Stimulated activated CD4-positive, alpha-beta T cell treated with anti-CD3 and anti-CD28 coated beads, Interleukin-15, amount 100 ng/mL, for 24 hours (primary cell): ENCODE data around the gene HLCS.

Experiments used
- DNase-seq: peaks from one replicate; pipeline ENCODE4 v3.0.0-alpha.2; 2020

Gene HLCS

DNA sequence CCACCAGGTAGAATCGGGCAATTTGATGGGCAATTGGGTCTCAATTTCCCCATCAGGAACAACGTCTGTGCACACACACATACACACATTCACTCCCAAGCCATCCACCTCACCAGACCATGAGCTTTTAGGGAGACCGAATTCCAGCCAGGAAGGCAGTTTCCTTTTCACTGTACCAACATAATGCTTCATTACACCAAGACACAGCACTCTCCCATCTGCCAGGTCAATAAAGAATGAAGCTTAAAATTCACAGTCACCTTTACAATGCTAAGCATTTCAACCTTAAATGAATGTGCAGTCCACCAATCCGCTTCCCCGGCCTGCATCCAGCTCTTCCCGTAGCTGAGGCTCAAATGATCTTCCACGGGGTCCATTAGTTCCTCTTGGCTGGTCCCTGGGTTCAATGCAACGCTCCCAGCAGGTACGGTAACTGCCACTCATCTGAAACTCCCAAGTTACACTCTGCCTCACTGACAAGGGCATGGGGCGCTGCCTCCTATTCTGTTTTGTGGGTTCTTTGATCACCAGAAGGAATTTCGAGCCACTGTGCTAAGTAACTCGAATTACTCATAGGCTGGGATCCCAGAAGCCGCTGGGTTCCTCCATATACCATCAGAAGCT is 162.5 kb downstream of the HLCS start:
- no peak for DNase-seq

DNA sequence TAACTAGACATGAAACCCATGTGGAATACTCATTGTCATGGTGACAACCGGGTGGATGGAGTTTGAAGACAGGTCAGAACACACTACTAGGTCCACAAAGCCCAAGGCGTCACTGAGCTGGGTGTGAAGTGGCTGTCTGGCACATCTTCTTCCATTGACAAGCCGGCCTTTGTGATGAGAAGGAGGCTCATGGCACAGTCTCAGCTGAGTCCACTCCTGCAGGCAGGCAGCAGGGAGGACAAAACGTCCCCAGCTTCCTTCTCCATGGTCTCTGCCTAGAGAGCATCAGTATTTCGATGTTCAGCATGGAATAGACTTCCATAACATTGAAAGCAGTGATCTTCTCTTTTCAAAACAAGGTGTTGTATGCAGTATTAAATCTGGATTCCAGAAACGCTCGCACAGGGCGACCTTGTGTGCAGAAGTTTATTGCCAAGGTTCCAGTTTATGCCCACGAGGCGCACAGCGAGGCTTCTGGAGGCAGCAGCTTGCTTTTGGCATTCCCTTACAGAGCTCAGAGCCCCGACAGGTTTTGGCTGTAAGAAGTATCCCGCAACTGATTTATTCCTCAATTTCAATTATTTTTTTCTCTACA is 163.3 kb downstream of the HLCS start:
- DNase-seq: no peak

DNA sequence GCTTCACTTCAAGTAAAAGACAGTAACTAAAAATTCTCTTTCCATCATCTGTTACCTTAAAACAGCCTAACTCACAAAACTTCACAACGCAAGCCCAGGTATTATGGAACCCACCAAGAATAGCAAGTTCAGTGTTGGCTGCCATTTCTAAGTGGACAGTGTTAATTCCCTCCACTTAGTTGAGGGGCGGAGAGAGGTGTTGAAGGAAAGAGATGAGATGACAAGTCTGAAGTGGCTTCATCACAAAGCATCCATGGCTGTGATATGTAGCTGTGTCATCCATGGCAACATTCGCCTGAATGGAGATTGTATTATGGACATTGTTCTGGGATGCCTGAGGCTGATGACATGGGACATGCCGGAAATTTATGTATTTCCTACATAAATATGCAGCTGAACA is 165.7 kb downstream of the HLCS start:
- DNase-seq: no peak

DNA sequence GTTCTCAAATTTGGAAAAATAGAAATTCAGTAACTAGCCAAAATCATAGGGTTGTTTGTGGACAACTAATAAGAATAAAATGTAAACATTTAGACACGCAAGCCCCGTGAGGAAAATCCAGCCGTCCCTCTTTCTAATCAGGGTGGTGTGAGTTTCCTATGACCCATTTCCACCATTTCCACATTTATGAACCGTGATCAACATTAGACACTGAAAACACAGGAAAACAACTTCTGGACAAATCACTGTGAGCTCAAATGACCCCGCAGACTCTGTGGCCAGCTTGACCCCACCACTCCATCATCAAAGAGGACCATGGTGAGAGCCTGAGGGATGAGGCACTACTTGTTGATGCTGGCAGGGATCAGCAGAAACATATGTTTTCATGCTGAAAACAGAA is 166.6 kb downstream of the HLCS start:
- no peak for DNase-seq

DNA sequence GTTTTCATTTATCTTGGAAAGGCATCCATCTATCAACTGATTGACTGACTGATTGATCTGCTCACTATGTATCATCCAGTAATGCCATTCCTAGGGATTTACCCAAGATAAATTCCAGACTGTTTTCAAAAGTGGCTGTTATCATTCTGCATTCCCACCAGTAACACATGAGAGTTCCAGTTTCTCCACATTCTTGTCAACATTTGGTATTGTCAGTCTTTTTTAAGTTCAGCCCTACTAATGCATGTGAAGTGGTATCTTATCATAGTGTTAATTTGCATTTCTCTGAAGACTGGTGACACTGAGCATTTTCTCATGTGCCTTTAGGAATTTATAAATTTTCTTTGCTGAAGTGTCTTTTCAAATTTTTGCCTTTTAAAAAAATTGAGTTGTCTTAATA is 168.0 kb downstream of the HLCS start:
- DNase-seq: no peak

DNA sequence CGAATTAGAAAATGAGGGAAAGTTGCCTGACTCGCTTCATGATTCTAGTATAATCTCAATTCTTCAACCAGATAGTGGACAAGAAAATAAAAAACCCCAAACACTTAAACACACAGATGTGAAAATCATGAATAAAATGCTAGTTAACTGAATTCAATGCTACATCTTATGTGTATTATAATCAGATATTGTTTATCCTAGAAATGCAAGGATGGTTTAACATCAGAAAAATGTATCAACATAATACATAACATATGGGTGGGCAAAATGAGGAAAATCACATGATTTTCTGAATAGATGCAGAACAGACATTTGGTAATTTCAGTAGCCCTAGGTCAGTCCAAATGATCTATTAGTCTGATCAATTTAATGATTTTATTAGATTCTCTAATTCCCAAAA is 170.4 kb downstream of the HLCS start:
- no peak for DNase-seq

DNA sequence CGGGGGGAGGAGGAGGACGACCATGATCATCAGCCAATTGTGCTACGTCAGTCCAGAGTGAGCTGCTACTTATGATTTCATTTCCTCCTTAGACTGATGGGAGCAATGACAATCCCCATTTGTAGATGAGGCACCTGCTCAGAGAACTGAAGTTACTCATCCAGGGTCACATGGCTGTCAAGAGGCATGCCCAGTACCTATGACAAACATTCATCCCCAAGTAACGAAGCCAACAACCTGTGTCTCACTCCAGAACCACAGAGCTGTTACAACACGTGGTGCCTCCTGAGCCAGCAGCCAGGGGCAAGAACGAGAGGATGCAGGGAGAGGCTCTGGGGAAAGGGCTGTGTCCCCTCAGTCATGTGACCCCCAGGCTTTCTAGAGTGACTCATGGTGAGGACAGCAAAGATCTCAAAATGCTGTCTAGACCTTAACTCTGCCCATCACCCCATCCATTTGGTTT is 173.9 kb downstream of the HLCS start:
- no peak for DNase-seq

DNA sequence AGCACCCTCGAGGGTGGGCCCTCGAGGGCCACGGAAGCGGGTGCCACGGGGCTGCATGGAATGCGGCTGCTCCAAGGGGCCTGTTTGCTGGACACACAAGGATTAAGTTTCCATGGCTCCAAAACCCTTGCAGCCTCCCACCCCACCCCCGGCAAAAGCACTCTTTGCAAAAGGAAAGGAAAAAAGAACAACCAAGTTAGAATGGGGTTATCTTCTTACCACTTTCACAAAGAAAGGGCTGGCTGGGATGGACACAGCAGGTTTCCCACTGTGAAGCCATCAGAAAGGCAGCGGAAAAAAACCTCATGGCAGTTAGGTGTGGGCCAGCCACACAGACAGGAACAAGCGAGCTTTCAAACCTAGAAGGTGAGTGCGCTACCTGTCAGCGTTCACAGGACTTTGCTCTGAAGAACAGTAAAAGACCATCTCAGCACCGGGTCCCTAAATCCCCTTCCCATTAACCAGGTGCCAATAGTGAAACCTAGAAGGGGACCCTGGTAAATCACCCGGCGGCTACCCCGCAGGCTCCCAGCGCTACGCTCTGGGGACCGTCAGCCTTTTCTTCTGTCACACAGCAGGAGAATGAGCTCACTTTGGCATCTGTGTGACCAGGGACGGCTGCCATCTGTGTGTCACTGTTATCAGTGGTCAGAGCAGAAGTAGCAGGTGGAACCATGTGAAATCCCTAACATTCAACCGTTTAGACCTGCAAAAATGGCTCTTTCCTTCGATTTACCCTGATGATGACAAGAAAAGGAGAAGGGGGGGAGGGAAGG is 174.6 kb downstream of the HLCS start:
- DNase-seq: no peak

DNA sequence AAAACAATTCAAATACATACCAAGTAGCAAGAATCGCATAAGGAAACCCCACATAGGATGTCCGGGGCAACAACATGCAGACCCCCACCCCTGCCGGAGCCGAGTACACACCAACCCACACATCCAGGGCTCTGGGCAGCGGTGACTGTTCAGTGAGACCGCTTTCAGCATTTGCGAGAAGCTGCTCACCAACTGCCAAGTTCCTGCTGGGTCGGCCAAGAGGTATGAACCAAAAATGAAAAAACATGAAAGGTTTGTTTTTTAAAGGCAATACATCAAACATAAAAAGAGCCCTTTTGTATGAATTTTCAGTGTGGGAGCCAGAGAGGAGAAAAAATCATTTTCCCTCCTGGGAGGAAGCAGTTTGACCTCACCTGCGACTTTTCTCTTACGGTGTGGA is 175.3 kb downstream of the HLCS start:
- no peak for DNase-seq

DNA sequence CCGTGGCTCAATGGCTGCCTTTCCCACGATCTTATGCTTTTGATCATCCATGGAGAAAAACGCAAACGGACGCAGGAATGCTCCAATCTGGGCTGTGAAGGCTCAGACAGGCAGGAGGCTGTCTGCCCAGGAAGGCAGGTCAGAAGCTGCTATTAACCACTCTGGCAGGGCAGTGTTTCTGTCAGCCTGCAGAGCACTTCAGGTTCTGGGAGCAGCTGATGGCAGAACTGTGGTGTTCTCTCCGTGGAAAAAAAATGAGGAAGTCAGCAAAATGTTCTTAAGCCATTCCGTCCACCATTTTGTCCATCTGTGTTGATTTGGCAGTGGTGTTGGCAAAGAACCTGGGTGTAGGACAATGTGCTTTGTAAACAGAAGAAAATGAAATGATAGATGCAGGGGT is 175.9 kb downstream of the HLCS start:
- DNase-seq: no peak

DNA sequence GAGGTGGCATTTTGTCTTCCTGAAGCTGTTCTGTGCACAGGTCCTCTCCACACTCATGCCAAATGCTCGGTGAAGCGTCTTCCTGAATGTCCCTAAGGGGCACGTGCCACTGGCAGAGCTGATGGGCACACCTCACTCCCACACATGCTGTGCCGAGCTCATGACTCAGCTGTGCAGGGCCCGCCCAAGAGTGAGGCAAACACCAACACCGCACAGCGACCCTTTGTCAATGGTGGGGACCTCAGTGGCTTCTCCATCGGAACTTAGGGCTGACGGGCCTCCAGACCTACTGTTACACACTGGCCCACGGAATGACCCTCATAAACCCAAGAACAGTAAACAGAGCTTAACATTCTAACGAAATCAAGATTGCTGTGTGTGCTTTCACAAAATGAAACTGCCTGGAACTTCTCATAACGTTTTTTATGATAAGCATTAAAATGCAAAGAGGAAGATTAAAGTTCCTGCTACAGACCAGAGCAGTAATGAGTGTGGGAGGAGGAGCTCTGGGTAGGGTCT is 178.3 kb downstream of the HLCS start:
- DNase-seq: no peak

DNA sequence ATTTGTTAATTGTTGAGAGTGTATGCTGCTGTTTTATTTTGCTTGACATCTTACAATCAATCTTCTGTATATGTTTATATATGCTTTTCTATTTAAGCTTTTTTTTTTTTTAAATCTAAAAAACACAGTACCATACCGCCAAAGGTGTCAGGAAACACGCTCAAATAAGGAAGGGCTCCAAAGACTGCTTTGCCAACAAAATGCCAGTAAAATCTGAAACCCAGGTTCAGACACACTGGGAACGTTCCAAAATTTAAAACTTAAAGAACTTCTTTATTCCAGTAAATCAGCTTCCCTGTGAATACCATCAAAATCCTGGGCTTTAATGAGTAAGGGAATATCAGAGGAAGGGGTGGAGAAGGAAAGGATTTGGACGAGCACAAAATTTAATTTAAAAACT is 180.3 kb downstream of the HLCS start:
- no peak for DNase-seq

DNA sequence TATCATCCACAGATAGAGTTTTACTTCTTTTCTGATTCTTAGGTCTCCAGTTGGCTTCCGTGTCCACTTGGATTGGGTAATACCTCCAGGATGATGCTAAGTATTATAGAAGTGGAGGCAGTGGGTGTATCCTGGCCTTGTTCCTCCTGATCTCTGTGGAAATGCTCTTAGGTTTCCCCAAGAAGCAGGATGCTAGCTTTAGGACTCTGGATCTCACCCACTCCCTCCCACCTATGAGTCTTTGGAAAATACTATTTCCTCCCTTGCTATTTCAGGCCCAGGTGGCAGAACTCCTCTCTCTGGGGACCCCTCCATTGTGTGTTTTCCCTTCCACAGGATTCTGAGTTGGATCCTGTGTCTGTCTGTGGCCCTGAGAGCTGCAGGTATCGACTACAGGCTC is 180.9 kb downstream of the HLCS start:
- DNase-seq: no peak

DNA sequence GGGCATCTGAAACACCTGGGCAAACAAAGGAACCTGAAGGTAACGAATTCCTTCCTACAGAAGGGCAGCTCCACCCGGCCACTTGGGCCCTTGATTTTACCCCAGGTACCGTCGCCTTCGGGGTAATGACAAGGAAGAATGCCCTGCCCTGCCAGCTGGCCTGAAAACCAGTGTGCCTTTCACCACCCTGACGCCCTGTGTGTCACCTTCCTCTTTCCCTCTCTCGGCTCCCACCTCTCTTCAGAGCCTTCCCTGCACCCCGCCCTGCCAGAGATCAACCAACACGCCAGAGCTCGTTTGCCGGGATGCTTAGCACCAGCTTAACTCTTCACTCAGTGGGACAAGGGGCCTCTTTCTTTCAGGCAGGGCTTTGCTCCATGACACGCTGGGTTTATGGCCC is 181.5 kb downstream of the HLCS start:
- DNase-seq: no peak

DNA sequence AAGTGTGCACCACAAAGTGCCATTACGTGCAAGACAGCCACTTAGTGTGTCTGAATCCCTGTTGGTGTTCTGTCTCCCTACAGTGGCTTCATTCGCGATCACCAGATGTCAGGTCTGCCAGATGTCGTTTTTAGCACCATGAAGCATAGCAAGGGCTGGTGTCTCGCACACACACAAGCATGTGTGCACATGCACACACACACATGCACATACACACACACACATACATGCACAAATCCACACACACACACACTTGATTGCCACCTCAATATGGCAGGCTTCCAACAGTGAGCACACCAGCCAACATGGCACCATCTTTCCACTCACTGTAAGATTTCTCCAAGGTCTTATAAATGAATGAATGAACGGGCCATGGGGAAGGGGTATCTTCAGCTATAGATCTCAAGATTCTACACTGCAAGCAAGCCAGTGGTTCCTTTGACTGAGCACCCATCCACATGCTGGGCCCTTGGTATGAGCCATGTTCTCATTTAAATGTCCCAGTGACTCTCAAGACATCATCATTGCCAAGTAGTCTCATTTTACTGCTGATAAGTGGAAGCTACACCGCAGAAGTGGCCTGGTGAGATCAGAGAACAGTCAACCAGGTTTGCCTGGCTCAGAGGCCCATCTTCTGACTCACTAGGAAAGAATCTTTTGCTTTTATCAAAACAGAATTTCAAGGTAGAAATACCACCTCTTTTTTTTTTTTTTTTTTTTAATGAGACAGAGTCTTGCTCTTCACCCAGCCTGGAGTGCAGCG is 182.7 kb downstream of the HLCS start:
- no peak for DNase-seq

DNA sequence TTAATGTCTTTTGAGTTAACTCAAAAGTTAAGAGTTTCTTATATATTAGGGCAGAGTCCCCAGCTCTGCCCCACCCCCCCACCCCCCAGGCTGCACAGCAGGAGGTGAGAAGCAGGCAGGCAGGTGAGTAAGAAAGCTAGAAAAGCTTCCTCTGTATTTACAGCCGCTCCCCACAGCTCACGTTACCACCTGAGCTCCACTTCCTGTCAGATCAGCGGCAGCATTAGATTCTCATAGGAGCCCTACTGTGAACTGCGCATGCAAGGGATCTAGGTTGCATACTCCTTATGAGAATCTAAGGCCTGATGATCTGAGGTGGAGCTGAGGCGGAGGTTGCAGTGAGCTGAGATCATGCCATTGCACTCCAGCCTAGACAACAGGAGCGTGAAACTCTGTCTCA is 185.6 kb downstream of the HLCS start:
- DNase-seq: no peak

DNA sequence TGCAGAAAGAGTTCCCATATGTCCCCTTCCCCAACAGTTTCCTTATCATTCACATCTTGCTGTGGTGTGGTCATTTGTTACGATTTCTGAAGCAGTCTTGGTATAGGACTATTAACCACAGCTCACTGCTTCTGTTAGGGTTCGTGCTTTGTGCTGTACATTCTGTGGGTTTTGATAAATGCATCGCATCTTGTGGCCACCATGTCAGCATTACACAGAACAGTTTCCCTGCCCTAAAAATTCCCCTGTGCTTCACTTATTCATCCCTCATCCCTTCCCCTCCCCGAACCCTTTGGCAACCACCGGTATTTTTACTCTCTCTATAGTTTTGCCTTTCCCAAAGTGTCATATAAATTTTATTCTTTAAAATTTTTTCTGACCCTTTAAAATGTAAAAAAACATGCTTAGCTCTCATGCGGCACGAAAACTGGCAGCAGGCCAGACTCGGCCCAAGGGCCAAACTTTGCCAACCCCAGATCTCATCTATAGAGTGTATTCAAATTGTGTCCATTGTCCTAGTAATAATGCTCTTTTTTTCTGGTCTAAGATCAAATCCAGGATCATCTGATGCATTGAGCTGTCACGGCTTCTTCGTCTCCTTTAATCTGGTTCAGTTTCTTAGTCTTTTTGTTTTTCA is 189.4 kb downstream of the HLCS start:
- DNase-seq: no peak

DNA sequence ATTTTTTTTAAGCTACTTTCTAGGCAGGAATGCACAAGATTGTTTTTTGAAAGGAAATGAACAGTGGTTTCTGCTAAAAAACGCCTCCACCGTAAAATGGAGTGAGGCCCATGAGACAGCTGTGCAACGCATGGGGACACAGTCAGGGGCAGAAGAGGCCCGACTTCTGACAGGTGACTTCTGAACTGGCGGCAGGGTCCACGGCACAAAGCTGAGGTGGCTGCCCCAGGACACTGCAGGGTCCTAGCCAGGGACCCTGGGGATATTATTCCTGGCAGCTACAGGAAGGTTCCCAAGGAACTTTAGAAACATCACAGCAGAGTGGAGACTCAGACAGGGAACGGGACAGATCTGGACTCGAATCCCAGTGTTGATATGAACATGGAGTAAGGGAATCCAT is 192.5 kb downstream of the HLCS start:
- no peak for DNase-seq

DNA sequence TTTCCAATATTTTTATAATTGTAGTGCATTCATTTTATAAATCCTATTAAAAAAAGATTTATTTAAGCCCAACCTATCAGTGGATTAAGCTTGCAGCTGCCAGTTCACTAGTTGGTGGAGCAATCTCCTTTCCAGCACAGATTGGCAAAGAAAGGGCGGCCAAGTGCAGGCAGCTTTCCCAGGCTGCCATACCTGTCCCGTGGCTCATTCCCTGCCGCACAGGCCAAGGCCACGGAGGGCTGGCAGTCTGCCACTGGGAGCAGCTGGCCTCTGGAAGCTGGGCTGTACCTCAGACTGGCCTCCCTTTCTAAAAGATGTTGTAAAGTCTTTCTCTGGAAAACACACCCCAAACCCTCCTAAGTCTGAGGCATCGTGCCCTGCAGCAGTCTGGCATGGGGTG is 193.4 kb downstream of the HLCS start:
- DNase-seq: no peak

DNA sequence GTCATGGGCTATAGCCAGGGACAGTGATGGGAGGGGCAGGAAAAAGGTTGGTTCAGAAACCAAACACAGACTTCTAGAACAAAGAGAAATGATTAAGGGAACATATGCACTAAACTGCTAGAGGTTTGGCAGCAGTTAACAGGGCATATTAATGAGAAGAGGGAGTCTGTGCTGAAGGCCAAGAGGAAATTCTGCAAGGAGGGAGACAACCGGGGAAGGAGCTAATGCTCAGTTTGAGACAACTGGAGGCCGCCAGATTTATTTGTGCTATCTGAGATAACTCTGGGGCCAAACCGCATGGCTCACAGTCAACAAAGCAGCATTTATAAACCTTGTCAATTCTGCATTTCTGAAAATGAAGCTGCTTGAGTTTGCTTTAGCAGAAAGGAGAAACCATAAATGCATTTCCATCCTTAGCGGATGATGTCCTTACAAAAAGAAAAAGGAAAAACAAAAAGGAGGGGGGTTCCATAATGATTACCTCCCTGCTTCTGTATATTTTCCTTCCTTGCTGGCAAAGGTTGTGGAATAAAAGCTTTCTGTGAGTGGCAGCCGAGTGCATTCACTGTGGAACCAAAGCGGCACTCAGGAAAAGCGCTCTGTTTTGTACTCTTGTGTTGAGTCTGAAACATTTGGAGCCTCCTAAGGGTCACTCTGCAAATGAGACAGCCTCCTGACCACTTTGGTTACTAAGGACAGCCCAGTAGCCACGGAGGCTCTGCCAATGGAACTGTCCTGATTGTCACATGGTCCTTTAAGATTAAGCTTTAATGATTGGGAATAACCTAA is 197.2 kb downstream of the HLCS start:
- DNase-seq: no peak

DNA sequence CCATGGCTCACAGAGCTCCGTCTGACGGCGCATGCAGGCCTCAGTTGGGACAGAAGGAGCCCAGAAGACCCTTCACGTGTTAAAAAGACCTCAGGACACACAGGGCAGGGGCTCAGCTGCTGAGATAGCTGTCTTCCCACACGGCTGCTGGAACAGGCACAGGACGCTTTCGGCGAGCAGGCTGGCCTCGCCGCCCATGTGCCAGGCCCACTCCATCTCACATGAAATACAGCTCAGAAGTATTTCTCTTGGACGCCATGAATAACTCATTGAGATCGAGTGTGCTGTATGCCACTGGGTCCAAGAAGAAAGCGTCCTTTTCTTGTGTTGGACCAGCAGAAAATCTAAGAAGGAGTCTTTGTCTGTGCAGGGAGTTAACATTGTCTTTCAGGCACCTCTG is 198.0 kb downstream of the HLCS start:
- DNase-seq: no peak

DNA sequence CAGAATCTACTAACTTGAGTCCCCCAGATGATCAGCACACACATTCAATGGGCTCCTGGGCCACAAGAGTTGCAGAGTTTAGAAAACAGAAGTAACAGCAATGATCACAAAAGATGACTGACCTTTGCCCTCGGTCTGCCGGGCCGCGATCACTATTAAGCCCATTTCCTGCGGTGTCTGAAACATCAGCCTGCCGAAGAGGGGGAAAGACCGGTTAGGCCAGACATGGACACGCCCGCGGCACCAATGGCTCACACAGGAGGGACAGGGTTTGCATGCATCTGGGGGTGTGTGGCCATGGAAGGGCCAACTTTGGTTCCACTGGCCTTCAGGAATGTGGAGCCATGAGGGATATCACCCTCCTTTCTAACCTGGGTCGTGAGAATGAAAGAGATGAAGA is 199.4 kb downstream of the HLCS start:
- DNase-seq: no peak
